PC-9 (cell line): ENCODE results near the gene MAP3K7CL.

ENCODE experiments used
- CTCF ChIP-seq: fragments of 200-600 bp; sonication (generic); conservative IDR thresholded peaks from 2 replicates; pipeline ENCODE4 v1.6.1; 2017; ENCODE audit warnings: mixed run types, antibody characterized with exemption, mild to moderate bottlenecking, moderate library complexity
- EZH2 ChIP-seq: fragments of 200-600 bp; sonication (generic); IDR thresholded peaks from 2 replicates; pipeline ENCODE4 v1.8.0; 2017; ENCODE audit warnings: antibody characterized with exemption, low read depth

- TF ChIP-seq CTCF = no peak
- no peak for TF ChIP-seq EZH2
These were observed 23.8 kb downstream of the MAP3K7CL start for GRCh38 chr21:29154270-29154669.
